GM19328 (cell line): Measurements from ENCODE around the gene CHAT.

Experiments used
- ATAC-seq: cut with Tn5 transposase; IDR thresholded peaks from one replicate; pipeline ENCODE4 v1.9.1; 2021; ENCODE audit warnings: mild to moderate bottlenecking, moderate library complexity; ENCODE audit not compliant: unreplicated experiment

The CHAT gene

DNA sequence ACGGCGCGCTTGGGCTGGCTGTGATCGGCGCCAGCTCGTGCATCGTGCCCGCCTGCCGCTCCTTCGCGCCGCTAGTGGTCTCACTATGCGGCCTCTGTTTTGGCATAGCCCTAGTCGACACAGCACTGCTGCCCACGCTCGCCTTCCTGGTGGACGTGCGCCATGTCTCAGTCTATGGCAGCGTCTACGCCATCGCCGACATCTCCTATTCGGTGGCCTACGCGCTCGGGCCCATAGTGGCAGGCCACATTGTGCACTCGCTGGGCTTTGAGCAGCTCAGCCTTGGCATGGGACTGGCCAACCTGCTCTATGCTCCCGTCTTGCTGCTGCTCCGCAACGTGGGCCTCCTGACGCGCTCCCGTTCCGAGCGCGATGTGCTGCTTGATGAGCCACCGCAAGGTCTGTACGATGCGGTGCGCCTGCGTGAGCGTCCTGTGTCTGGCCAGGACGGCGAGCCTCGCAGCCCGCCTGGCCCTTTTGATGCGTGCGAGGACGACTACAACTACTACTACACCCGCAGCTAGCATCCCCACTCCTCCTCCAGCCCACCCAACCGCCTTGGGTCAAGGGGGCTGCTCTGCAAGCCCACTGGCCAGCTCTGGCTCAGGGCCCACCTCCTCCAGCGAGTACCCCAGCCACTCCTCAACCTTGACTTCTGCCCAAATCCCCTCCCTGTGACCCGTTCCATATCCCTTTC lies 1.9 kb upstream of the CHAT start:
- no peak for ATAC-seq

GRCh38 chr10:49612513-49613164 lies 1.2 kb upstream of the CHAT start:
- no peak for ATAC-seq

DNA sequence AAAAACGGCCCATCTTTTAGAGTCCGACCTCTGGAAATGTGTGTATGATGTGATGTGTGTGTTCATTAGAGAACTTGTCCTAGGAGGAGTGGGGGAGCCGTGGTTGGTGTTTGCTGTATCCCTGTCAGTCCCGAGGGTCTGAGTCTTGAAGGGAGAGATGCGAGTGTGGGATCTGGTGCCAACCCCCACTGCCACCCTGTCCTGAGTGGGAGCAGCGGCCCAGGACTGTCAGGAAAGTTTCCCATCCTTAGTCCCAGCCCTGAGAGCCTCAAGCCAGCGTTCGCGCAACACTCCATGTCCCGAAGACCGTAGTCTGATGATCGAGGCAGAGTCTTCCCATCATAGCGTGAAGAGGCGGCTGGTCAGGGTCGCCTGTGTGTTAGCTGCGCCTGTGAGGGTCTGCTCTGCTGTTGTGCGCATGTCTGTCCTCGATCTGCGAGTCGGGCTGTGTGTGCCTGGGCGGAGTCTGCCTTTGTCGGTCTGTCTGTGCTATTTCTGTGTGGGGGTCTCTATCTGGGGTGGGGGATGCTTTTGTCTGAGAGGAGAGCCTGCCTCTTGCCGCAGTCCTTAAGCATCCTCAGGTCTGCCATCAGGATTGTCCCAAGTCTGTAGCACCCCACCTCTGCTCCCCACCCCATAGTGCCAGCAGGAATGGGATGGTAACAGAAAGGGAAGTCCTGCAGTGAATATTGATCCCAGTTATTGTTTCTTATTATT lies 514 bp upstream of the CHAT start:
- no peak for ATAC-seq

GRCh38 chr10:49614242-49615198 lies 683 bp downstream of the CHAT start:
- no peak for ATAC-seq

GRCh38 chr10:49615213-49615612 lies 1.4 kb downstream of the CHAT start:
- no peak for ATAC-seq

GRCh38 chr10:49615721-49616120 lies 1.9 kb downstream of the CHAT start:
- ATAC-seq, result no peak

GRCh38 chr10:49616421-49617101 lies 2.7 kb downstream of the CHAT start:
- ATAC-seq, result no peak

GRCh38 chr10:49617121-49618020 lies 3.5 kb downstream of the CHAT start:
- ATAC-seq, result no peak

- no peak for ATAC-seq
These were observed 5.0 kb downstream of the CHAT start for GRCh38 chr10:49618821-49619220.

DNA sequence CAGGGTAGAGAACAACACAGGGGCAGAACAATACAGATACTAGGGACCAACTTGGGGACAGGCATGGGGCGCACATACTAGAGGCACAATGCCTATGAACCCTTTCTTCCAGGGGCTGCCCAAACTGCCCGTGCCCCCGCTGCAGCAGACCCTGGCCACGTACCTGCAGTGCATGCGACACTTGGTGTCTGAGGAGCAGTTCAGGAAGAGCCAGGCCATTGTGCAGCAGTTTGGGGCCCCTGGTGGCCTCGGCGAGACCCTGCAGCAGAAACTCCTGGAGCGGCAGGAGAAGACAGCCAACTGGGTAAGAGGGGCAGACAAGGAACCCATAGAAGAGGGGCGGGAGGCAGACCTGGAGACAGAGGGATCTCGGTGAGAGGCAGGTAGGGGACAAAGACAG lies 5.8 kb downstream of the CHAT start:
- no peak for ATAC-seq

- no peak for ATAC-seq
These were observed 6.5 kb downstream of the CHAT start for GRCh38 chr10:49620286-49620810.

- ATAC-seq, result no peak
These were observed 7.1 kb downstream of the CHAT start for GRCh38 chr10:49620841-49621378.

- no peak for ATAC-seq
These were observed 7.7 kb downstream of the CHAT start for GRCh38 chr10:49621561-49621960.

DNA sequence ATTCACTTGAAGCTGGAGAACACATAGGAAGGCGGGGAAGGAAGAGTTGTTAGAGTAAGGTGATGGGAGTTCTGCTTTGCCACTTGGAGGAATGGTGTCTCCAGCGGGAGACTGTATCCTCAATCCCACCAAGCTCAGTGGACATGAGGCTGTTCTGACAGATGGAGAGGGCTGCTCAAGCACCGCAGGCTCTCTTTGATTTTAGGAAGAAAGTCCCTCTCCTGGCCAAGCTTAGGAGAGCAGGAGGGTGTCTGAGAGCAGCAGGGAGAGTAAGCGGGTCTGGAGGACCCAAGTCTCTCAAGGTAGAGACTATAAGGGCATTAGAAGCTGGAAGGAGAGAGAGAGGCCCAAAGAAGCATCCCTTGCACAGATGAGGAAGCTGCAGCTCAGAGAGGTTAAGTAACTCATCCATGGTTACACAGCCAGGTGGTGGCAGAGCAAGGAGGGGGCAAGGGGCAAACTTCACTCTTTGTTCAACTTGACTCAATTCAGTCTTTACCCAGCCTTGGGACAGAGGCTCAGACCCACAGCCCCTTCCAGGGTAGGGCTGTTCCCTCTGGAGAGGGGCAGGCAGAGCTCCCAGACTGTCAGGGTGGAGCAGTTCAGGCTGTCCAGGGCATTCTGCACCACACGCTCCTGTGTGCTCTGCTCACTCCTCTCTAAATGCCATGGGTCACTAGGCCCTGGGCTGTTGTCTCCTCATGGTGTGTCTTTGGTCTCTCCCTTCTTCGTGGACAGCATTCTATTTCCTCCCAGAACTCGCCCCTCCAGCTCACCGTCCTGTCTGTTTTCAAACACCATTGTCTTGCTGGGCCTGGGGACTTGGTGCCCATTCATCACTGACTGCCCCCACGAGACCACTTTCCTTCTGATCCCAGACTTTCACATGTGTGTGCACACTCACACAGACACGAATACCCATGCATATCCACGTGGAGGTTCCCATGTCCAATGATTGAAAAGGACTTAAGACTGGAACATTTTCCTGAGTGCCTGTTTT lies 8.9 kb downstream of the CHAT start:
- ATAC-seq, result no peak

GRCh38 chr10:49624629-49625028 lies 10.8 kb downstream of the CHAT start:
- ATAC-seq, result no peak

- ATAC-seq, result no peak
These were observed 11.6 kb downstream of the CHAT start for GRCh38 chr10:49625411-49625810.

- no peak for ATAC-seq
These were observed 13.2 kb downstream of the CHAT start for GRCh38 chr10:49627038-49627437.
